Mesenchymal stem cell (in vitro differentiated cells and primary cell): Measurements from ENCODE around the gene PAX7.

ENCODE experiments used
- DNase-seq: peaks from one replicate; pipeline ENCODE4 v3.0.0-alpha.2; 2013
- H2AFZ ChIP-seq: one replicate; pipeline ENCODE4 v1.6.1; 2013; ENCODE audit warnings: low read depth, mild to moderate bottlenecking, control low read depth, inconsistent platforms, low read length, moderate library complexity
- H2AK5ac ChIP-seq: 2 replicates; pipeline ENCODE4 v1.6.1; 2013; ENCODE audit warnings: low read length, moderate library complexity, mild to moderate bottlenecking, inconsistent platforms; ENCODE audit not compliant: severe bottlenecking
- H2BK120ac ChIP-seq: one replicate; pipeline ENCODE4 v1.6.1; 2013; ENCODE audit warnings: low read depth, mild to moderate bottlenecking, inconsistent platforms, low read length, moderate library complexity
- H2BK12ac ChIP-seq, 2 experiments: one replicate each; pipeline ENCODE4 v1.6.1; 2013; ENCODE audit warnings: inconsistent platforms in 2 of 2, low read length in 2 of 2, mild to moderate bottlenecking in 2 of 2, moderate library complexity in 2 of 2, control low read depth in 1 of 2
- H2BK15ac ChIP-seq: one replicate; pipeline ENCODE4 v1.6.1; 2013; ENCODE audit warnings: mild to moderate bottlenecking, low read depth, inconsistent platforms; ENCODE audit not compliant: poor library complexity, severe bottlenecking
- H2BK5ac ChIP-seq: 2 replicates; pipeline ENCODE4 v1.6.1; 2013; ENCODE audit warnings: low read depth, mild to moderate bottlenecking, low read length, control low read depth, inconsistent platforms; ENCODE audit not compliant: poor library complexity, severe bottlenecking
- H3K14ac ChIP-seq, 2 experiments: one replicate each; pipeline ENCODE4 v1.6.1; 2013; ENCODE audit warnings: inconsistent platforms in 2 of 2, low read length in 2 of 2, control low read depth in 1 of 2, mild to moderate bottlenecking in 1 of 2, moderate library complexity in 1 of 2
- H3K18ac ChIP-seq, 2 experiments: one replicate each; pipeline ENCODE4 v1.6.1; 2013; ENCODE audit warnings: inconsistent platforms in 2 of 2, low read length in 2 of 2, control low read depth in 1 of 2, low read depth in 1 of 2, mild to moderate bottlenecking in 1 of 2
- H3K23ac ChIP-seq, 2 experiments: one replicate each; pipeline ENCODE4 v1.6.1; 2013; ENCODE audit warnings: inconsistent platforms in 2 of 2, low read length in 2 of 2, mild to moderate bottlenecking in 2 of 2, moderate library complexity in 2 of 2, control low read depth in 1 of 2
- H3K27ac ChIP-seq: 2 replicates; pipeline ENCODE4 v1.5.1; 2013; ENCODE audit warnings: mild to moderate bottlenecking, moderate library complexity, low read length, control low read depth, inconsistent platforms; ENCODE audit not compliant: poor library complexity, severe bottlenecking
- H3K27me3 ChIP-seq, 2 experiments: 2 replicates each; pipeline versions ENCODE4 v1.6.1 to v1.7.0; 2013; ENCODE audit warnings: low read length in 2 of 2, mild to moderate bottlenecking in 2 of 2, moderate library complexity in 2 of 2, control low read depth in 1 of 2, inconsistent platforms in 1 of 2; ENCODE audit not compliant: control insufficient read depth in 1 of 2, insufficient read depth in 1 of 2
- H3K36me3 ChIP-seq, 2 experiments: 2 replicates each; pipeline versions ENCODE4 v1.6.1 to v1.7.0; 2013; ENCODE audit warnings: low read length in 2 of 2, control low read depth in 1 of 2, inconsistent platforms in 1 of 2, low read depth in 1 of 2, mild to moderate bottlenecking in 1 of 2; ENCODE audit not compliant: insufficient read depth in 2 of 2, control insufficient read depth in 1 of 2
- H3K4ac ChIP-seq, 2 experiments: one replicate each; pipeline ENCODE4 v1.6.1; 2013; ENCODE audit warnings: inconsistent platforms in 2 of 2, low read length in 2 of 2, mild to moderate bottlenecking in 2 of 2, moderate library complexity in 2 of 2, control low read depth in 1 of 2, low read depth in 1 of 2
- H3K4me1 ChIP-seq: 2 replicates; pipeline ENCODE4 v1.6.1; 2013; ENCODE audit warnings: low read depth, low read length, control low read depth; ENCODE audit not compliant: control insufficient read depth, insufficient read depth
- H3K4me2 ChIP-seq: 2 replicates; pipeline ENCODE4 v1.6.1; 2013; ENCODE audit warnings: low read length, mild to moderate bottlenecking, inconsistent platforms; ENCODE audit not compliant: poor library complexity, severe bottlenecking
- H3K4me3 ChIP-seq, 2 experiments: 2 replicates each; pipeline versions ENCODE4 v1.5.1 to v1.7.0; 2013; ENCODE audit warnings: low read length in 2 of 2, mild to moderate bottlenecking in 2 of 2, control low read depth in 1 of 2, low read depth in 1 of 2; ENCODE audit not compliant: insufficient read depth in 1 of 2
- H3K79me1 ChIP-seq: replicated peaks from 2 replicates; pipeline ENCODE4 v1.6.1; 2013; ENCODE audit warnings: mild to moderate bottlenecking, control low read depth, low read length, inconsistent platforms; ENCODE audit not compliant: poor library complexity, severe bottlenecking
- H3K9ac ChIP-seq: 2 replicates; pipeline ENCODE4 v1.7.0; 2013; ENCODE audit warnings: mild to moderate bottlenecking, low read length, moderate library complexity
- H3K9me3 ChIP-seq: 2 replicates; pipeline ENCODE4 v1.7.0; 2013; ENCODE audit warnings: mild to moderate bottlenecking, low read length; ENCODE audit not compliant: control insufficient read depth
- H4K8ac ChIP-seq: one replicate; pipeline ENCODE4 v1.6.1; 2013; ENCODE audit warnings: inconsistent platforms, mild to moderate bottlenecking, low read length, moderate library complexity
- H4K91ac ChIP-seq: one replicate; pipeline ENCODE4 v1.6.1; 2013; ENCODE audit warnings: mild to moderate bottlenecking, low read length, inconsistent platforms
- WGBS: methylation state at CpG from one replicate; pipeline ENCODE4 v1.1.7; 2013; ENCODE audit warnings: mixed read lengths; 5-methylcytosine and 5-hydroxymethylcytosine counted together

PAX7 gene

DNA sequence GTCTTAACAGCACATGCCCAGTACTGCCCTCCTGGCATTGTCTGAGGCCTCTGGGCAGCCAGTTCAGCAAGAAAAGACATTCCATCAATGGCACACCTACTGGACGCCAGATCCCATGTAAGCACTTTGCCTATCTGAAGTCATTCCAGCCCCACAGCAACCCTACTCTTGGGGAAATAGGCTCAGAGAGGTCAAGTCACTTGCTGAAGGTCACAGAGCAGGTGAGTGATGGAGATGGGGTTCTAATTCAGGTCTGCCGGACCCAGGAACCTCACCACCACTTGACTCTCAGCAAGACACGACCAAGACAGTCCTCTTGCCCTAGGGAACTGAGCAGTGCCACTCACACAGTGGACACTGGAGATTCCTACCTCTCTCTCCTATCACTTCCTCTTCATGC is 79.4 kb downstream of the PAX7 start:
- H3K23ac ChIP-seq = no peak overlapping the region
- H4K8ac ChIP-seq = no peak overlapping the region
- no peak overlapping the region for H3K9ac ChIP-seq
- H2BK15ac ChIP-seq = no peak overlapping the region
- no peak overlapping the region for H2BK5ac ChIP-seq
- H2AFZ ChIP-seq = no peak overlapping the region
- H2AK5ac ChIP-seq = no peak overlapping the region
- DNase-seq = no peak
- no peaks in the 10 kb centered on the region for H3K36me3 ChIP-seq
- no peaks in the 10 kb centered on the region for H3K4me1 ChIP-seq
- no peak overlapping the region for H2BK12ac ChIP-seq
- no peaks in the 10 kb centered on the region for H3K79me1 ChIP-seq
- no peak overlapping the region for H4K91ac ChIP-seq
- H3K4ac ChIP-seq = no peak overlapping the region
- no peak overlapping the region for H3K4me3 ChIP-seq
- no peak overlapping the region for H2BK120ac ChIP-seq
- H3K4me2 ChIP-seq = no peak overlapping the region
- no peak overlapping the region for H3K27ac ChIP-seq
- 13% methylated on average over 2 of the region's 3 CpGs for WGBS
- H3K14ac ChIP-seq = no peak overlapping the region
- H3K27me3 ChIP-seq = peaks cover 13 to 68% of the 10 kb centered on the region in 2 experiments
- H3K9me3 ChIP-seq = no peaks in the 10 kb centered on the region
- H3K18ac ChIP-seq = no peak overlapping the region

GRCh38 chr1:18711003-18711402 is 80.4 kb downstream of the PAX7 start:
- Histone ChIP-seq H2BK120ac (no peak overlapping the region), H3K4me2 (no peak overlapping the region), H3K4me3 (no peak overlapping the region), H3K14ac (no peak overlapping the region), H4K8ac (no peak overlapping the region), H2BK15ac (no peak overlapping the region), H2AK5ac (no peak overlapping the region), H2BK5ac (no peak overlapping the region), H3K4ac (no peak overlapping the region), H3K23ac (no peak overlapping the region), H3K79me1 (no peaks in the 10 kb centered on the region), H2BK12ac (no peak overlapping the region), H3K27me3 (peaks cover 23 to 69% of the 10 kb centered on the region in 2 experiments), H3K4me1 (no peaks in the 10 kb centered on the region), H3K18ac (no peak overlapping the region), H4K91ac (no peak overlapping the region), H3K27ac (no peak overlapping the region), H3K36me3 (no peaks in the 10 kb centered on the region), H3K9me3 (no peaks in the 10 kb centered on the region), H3K9ac (no peak overlapping the region), H2AFZ (no peak overlapping the region)
- 50% methylated on average over 7 of the region's 8 CpGs for WGBS
- no peak for DNase-seq

DNA sequence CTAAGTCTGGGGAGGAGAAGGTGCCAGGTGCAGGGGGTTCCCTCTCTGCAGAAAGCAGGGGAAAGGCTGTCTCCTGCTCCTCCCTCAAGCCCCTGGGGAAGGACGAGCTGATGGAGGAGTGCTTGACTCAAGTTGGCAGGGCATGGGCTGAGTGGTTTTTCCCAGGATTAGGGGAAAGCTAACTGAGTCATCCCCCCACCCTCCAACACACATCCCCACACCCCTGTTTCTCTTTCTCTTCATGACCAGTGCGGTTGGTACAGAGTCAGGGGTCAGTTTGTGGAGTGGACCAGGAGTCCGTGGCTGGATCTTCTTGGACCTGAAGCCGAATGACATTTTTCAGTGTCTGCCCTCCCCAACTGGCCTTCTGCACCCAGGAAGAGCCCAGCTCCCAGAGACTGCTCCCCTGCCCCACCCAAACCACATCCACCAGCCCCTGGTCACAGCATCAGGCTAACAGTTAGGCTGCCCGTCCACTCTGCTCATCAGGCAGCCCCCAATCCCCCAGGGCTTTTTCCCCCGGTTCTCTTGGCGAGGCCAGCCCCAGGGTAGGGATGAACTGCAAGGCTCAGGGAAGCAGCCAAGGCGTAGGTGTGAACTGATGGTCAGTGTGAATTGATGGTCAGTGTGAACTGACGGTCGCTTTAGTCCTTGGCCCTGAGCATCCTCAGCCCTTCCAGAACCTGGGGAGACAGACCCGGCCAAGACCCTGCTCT is 81.0 kb downstream of the PAX7 start:
- Histone ChIP-seq H2BK5ac (no peak overlapping the region), H4K8ac (no peak overlapping the region), H3K27ac (no peak overlapping the region), H2BK15ac (no peak overlapping the region), H3K14ac (no peak overlapping the region), H3K4me2 (no peak overlapping the region), H3K9me3 (no peaks in the 10 kb centered on the region), H3K4ac (no peak overlapping the region), H3K4me3 (no peak overlapping the region), H2AK5ac (no peak overlapping the region), H3K4me1 (no peaks in the 10 kb centered on the region), H3K18ac (no peak overlapping the region), H4K91ac (no peak overlapping the region), H3K23ac (no peak overlapping the region), H3K79me1 (no peaks in the 10 kb centered on the region), H3K27me3 (peaks cover 30 to 72% of the 10 kb centered on the region in 2 experiments), H3K9ac (no peak overlapping the region), H2AFZ (no peak overlapping the region), H2BK120ac (no peak overlapping the region), H3K36me3 (no peaks in the 10 kb centered on the region), H2BK12ac (no peak overlapping the region)
- DNase-seq = no peak
- whole genome bisulfite sequencing = 79% methylated on average over 7 of the region's 11 CpGs

- no peak overlapping the region for H2BK120ac ChIP-seq
- H3K4me1 ChIP-seq = no peaks in the 10 kb centered on the region
- no peak overlapping the region for H3K9ac ChIP-seq
- H3K4ac ChIP-seq = no peak overlapping the region
- no peak for DNase-seq
- no peak overlapping the region for H3K27ac ChIP-seq
- H3K23ac ChIP-seq = no peak overlapping the region
- no peak overlapping the region for H3K4me3 ChIP-seq
- peaks cover 31 to 76% of the 10 kb centered on the region in 2 experiments for H3K27me3 ChIP-seq
- H3K18ac ChIP-seq = no peak overlapping the region
- H3K36me3 ChIP-seq = no peaks in the 10 kb centered on the region
- H3K79me1 ChIP-seq = no peaks in the 10 kb centered on the region
- WGBS = 80% methylated on average over 4 of the region's 5 CpGs
- H2AFZ ChIP-seq = no peak overlapping the region
- H4K8ac ChIP-seq = no peak overlapping the region
- H2BK15ac ChIP-seq = no peak overlapping the region
- H4K91ac ChIP-seq = no peak overlapping the region
- H2BK12ac ChIP-seq = no peak overlapping the region
- H3K14ac ChIP-seq = no peak overlapping the region
- no peaks in the 10 kb centered on the region for H3K9me3 ChIP-seq
- H3K4me2 ChIP-seq = no peak overlapping the region
- H2BK5ac ChIP-seq = no peak overlapping the region
- H2AK5ac ChIP-seq = no peak overlapping the region
These were observed 81.6 kb downstream of the PAX7 start for GRCh38 chr1:18712252-18712600.
